Stimulated activated CD8-positive, alpha-beta memory T cell treated with anti-CD3 and anti-CD28 coated beads, Interleukin-7, amount 100 ng/mL, for 4 hours (primary cell): Measurements from ENCODE around the gene CWC27.

Source experiments
- DNase-seq, 2 donors: peaks; one replicate each; pipeline ENCODE4 v3.0.0-alpha.2; 2020; ENCODE audit warnings: low read depth in 2 of 2

Gene CWC27

DNA sequence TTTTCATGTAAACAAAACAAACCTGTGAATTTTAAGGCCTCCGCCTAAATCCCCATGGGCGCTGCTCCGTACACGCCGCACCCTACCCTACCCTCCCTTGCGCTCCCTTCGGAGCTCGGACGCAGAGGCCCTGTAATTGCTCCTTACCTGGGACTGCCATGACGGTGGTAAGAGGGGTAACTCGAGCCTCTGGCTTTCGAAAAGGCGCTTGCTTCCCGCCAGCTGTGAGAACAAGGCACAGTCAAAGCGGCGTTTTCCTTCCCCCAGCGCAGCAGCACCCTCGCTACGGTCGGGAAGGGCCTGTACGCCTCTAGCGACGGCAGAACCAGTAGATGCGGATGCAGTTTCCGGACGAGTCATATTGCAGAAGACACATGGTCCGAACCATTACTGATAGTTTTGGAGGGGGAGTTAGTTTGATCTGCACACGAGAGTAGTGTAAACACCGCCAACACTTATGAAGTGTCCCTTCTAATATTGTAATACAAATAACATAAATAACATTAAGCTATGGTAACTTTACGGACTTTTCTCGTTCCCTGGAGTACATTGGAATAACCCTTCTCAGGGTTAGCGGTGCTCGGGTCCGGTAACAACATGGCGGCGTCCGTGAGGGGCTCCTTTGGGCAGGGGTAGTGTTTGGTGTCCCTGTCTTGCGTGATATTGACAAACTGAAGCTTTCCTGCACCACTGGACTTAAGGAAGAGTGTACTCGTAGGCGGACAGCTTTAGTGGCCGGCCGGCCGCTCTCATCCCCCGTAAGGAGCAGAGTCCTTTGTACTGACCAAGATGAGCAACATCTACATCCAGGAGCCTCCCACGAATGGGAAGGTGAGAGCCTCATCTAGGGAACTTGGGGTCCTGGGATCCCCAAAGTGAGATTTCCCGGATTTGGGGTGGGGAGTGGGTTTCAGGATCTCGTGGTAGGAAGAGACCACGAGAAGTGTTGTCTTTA lies at the start of gene CWC27, which contains the start of gene SREK1IP1:
Gene CWC27, plus strand, starts transcription at position 573 of the 955 bp plus-strand sequence. Its CDS starts 217 bp downstream, at position 790.
Gene SREK1IP1, minus strand, starts transcription at position 334 of the 955 bp plus-strand sequence. Its CDS starts 174 bp downstream, at position 160.
- peak; percentile 65 to 69 for DNase-seq

- DNase-seq, result no peak
Measured at GRCh38 chr5:64722588-64722987, 46.1 kb upstream of the CWC27 start.

DNA sequence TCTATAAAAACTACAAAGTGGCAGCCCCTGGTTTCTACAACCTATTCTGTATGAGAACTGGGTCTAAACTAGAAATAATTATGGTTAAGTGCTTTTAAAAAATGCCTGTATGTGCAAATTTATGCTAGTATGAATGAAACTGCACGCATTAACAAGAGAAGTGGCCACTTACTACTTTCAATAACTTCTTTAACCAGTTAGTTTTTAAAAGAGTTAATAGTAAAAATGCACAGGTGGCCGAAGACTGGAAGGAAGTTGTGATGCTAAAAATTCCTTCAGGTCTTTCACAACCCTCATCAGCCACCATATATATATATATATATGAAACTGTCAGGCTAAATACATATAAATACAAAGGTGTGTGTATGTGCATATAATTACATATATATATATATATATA lies 41.6 kb upstream of the CWC27 start:
- DNase-seq, result no peak

DNA sequence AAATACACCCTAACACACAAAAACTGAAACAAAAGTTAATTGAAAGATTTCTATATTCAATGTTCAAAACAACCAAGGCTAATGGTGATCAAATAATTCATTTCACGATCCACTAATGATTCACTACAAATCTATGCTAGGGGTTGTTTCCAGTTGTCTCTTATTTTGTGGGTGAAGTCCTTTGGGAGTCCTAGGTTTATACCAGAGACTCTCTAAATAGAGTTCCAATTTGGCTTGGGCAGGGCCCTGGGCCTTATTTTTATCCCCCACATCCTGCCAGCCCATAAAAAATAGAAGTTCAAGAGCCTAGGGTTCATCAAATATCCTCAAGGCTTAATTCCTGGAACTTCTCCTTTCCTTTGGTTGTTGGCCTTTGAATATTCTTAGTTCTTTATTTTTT lies 26.3 kb upstream of the CWC27 start:
- DNase-seq, result no peak

- no peak for DNase-seq
Measured at GRCh38 chr5:64742821-64743220, 25.9 kb upstream of the CWC27 start.

DNA sequence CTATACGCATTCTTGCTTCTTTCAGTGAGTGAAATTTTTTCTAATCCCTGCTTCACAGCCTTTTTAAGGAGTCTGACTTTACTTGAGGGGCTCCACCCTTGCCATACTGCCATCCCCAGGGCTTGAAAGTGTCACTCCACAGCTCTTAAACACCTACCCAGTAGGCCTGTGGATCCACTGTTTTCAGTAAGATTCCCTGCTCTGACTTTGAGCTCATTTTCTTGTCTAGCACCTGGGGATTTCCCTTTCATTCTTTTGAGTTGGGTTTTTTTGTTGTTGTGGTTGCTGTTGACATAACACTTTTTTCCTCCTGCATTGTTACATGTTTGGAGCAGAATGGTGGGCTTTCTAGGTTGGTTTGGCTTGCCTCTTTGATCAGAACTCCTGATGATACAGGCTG lies 23.8 kb upstream of the CWC27 start:
- DNase-seq, result no peak

DNA sequence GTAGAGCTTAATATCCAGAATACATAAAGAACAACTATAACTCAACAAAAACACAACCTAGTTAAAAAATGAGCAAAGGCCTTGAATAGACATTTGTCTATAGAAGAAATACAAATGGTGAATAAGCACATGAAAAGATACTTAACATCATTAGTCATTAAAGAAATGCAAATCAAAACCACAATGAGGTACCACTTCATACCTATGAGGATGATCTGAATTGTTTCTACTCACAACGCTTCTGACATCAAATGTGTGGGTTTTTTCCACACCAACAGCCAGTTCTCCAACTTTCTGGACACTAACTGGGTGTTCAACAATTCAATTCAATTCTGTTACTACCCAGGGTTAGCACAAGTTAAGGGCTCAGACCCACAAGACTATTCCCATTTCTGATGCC lies 22.3 kb upstream of the CWC27 start:
- DNase-seq, result no peak

- DNase-seq, result no peak
Measured at GRCh38 chr5:64749385-64749784, 19.3 kb upstream of the CWC27 start.

GRCh38 chr5:64754066-64754465 lies 14.7 kb upstream of the CWC27 start:
- DNase-seq, result no peak

DNA sequence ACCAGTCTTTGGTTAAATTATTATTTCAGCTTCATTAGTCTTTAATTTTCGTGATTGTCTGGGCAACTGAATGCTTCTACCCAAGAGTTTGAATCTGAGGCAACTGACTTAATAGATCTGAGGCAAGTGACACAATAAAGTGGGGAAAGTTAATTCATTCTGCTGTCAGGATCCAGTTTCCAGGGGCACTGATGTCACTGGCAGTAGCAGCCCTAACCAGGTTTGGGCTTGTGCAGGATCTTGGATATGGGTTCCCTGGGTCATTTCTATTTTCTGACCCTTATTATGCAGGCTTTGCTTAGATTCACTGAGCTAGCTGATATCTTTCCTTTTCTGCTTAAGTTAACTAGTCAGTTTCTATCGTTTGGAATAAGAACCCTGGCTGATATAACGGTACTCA lies 9.8 kb upstream of the CWC27 start:
- DNase-seq, result no peak

DNA sequence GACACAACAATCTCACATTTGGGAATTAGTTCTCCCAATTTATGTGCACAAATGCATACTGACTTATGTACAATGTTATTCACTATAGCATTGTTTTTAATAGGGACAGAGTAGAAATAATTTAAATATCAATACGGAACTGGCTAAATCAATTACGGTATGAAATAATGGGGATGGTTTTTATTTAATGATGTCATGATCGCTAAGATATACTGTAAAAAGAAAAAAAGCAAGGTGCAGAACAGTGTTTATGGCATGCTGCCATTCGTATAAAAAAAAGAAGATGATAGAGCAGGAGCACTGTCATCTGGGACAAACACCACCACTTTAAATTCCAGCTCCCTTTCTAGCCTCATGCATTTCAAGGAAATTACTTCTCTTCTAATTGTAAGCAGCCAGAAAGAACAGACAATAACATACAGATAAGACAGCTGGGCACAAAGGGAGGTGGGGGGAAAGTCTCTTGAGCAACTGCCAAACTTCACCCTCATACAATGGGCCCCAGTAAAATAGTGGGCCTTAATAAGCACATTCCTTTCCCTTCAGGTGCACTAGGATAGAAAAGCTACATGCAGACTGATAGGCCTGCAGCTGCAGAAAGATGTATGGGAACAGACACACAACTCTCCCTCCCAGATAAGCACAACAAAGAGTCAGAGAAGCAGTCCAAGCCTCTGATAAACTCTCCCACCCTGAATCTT lies 8.6 kb upstream of the CWC27 start:
- no peak for DNase-seq

GRCh38 chr5:64763948-64764503 lies 4.7 kb upstream of the CWC27 start:
- no peak for DNase-seq

GRCh38 chr5:64765804-64766504 lies 2.8 kb upstream of the CWC27 start:
- DNase-seq, result no peak

GRCh38 chr5:64766941-64767340 lies 1.8 kb upstream of the CWC27 start:
- DNase-seq, result no peak

DNA sequence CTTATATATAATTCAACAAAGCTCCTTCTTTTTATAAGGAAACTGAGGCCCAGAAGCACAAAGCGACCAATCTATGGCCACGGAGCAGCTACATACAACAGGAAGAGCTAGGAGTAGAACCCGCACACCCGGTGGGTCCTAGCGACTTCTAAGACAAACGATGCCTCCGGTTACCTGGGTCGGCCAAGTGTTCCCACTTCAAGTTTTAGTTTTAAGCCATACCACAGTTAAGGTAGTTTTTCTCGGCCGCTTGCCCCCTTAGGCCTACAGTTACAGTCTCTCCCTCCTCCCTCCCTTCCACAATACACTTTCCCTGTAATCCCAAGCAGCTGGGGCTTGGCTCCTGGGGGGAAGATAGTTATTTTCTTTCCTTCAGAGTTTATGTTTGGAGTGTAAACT lies 772 bp upstream of the CWC27 start:
- no peak for DNase-seq

GRCh38 chr5:64769855-64770254 lies 1.1 kb downstream of the CWC27 start:
- no peak for DNase-seq

DNA sequence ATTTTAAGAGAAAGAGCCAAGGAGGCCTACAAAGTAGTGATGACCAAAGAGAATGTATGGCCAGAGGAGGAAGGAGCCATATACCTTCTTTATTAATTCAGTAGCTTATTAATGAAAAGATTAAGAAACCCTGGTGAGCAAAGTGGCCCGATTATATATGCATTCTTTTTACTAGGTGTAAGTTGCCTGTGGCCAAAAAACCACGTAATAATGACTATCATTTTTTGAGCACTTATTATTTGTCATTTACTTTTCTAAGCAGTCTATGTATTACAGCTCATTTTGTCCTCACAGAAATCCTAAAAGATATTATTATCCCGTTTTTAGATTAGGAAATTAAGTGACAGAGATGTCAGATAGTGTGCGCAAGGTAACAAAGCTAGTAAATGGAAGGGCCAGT lies 3.0 kb downstream of the CWC27 start:
- no peak for DNase-seq

DNA sequence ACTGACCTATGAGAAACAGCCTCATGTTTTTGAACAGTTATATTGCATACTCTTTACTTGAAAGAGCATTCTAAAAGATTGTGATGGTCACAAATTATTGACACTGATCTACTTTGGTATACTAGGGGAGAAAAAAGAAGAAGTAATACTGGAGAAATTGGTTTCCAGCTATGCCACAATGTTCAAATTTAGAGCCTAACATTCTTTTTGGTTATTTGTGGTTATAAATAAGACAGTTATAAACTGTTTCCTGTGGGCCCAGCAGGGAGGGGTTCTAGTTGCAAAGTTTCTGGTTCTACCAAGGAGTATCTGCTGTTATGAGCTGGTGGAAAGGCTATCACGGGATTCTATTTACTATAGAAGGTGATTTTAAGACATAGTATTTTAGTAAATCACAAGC lies 4.8 kb downstream of the CWC27 start:
- no peak for DNase-seq

GRCh38 chr5:64775291-64775690 lies 6.6 kb downstream of the CWC27 start:
- DNase-seq, result no peak

DNA sequence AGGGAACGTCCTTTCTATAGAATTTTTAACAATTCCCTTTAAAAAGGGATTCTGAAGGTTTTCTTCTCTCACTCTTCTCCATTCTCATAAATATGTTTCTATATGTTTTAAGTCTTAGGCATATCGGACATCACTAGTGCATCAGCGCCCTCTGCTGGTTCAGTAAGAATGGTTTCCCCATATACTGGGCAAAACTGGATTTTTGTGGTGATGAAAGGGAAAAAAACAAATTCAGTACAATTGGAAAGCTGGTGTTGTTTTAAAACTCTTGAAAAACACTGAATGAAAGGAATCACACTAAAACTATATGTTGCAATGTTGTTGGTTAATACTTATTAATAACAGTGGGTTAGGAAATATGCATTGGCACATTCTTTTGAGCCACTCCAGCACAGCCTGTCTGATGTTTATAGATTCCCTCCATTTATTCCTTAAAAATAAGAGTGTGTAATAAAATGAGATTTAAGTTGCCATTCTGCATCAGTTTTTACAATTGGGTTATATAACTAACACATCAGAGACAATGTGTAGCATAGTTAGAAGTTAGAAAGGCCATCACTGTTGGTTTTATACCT lies 15.8 kb downstream of the CWC27 start:
- DNase-seq, result peak; percentile 46 to 48

DNA sequence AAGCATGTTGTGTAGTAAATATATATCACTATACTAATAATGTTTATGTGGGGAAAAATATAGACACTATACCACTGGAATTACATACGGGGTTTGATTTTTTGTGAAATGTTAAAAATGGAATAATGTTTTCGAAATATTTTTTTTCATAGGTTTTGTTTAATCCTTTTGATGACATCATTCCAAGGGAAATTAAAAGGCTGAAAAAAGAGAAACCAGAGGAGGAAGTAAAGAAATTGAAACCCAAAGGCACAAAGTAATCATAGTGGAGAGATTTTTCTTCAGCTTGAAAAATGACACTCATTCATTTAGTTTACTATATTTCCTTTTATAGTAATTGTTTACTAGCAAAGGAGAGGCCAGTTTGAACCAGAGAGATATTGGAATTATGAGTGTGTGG lies 17.6 kb downstream of the CWC27 start:
- DNase-seq, result no peak

DNA sequence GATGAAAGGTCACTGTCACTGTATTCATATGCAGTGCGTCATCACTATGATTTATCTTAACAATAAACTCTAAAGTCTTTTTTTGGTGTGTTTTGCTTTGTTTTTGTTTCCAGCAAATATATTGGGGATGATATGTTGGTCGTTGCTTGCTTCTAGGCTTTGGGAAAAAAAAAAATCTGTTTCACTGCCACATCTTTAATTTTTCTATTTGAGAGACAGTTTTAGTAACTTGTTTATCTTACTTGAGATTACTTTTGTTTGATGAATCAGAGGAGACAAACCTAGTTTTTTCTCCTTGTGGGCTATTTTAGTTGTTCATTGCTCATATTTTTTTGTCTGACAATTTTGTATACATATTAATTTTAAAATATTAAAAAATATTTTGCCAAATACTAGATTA lies 19.4 kb downstream of the CWC27 start:
- DNase-seq, result no peak
